ENCODE results near the gene THSD7B. TPM values are rescaled to one million over a fixed set of nuclear protein-coding genes. Genes with fewer than 3 reads are reported as not detected.
"Not testable (repeated sequence)": the region's sequence is repeated elsewhere in the genome, so short reads cannot be mapped to it uniquely, and the experiment has no call there.

The THSD7B gene
- total RNA-seq, 1 donor from 2014 or later = not detected

GRCh38 chr2:137570484-137570883 is 805.1 kb downstream of the THSD7B start:
- Mint-ChIP-seq H3K27ac (ENCODE audit: unreplicated experiment) (no peak overlapping the region), H3K4me1 (ENCODE audit: unreplicated experiment) (no peaks in the 10 kb centered on the region), H3K27me3 (ENCODE audit: unreplicated experiment) (no peaks in the 10 kb centered on the region), H3K4me3 (ENCODE audit: unreplicated experiment) (no peak overlapping the region), H3K36me3 (ENCODE audit: unreplicated experiment) (no peaks in the 10 kb centered on the region), H3K9me3 (ENCODE audit: unreplicated experiment) (peaks cover 10% of the 10 kb centered on the region)
- no peak for DNase-seq (ENCODE audit: extremely low spot score, unreplicated experiment)
- TF ChIP-seq CTCF (IDR thresholded peaks at IDR 0.05) = no peak

GRCh38 chr2:137587834-137588233 is 822.5 kb downstream of the THSD7B start:
- not testable (repeated sequence) for H3K27ac Mint-ChIP-seq (ENCODE audit: unreplicated experiment); DNase-seq (ENCODE audit: extremely low spot score, unreplicated experiment); H3K36me3 Mint-ChIP-seq (ENCODE audit: unreplicated experiment); H3K27me3 Mint-ChIP-seq (ENCODE audit: unreplicated experiment); H3K4me3 Mint-ChIP-seq (ENCODE audit: unreplicated experiment); H3K4me1 Mint-ChIP-seq (ENCODE audit: unreplicated experiment)
- peaks cover 19% of the 10 kb centered on the region for H3K9me3 Mint-ChIP-seq (ENCODE audit: unreplicated experiment)

DNA sequence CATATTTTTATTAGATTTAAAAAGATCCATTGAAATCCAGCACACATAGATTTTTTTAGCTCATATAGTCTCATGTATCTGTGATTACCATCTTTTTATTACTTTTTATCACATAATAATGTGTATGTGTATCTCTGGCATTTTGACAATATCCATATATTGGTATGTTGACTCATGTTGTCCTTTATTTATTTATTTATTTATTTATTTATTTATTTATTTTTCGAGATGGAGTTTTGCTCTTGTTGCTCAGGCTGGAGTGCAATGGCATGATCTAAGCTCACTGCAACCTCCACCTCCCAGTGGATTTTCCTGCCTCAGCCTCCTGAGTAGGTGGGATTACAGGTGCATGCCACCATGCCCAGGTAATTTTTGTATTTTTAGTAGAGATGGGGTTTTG is 823.2 kb downstream of the THSD7B start:
- H3K27me3 Mint-ChIP-seq (ENCODE audit: unreplicated experiment); H3K4me1 Mint-ChIP-seq (ENCODE audit: unreplicated experiment); DNase-seq (ENCODE audit: extremely low spot score, unreplicated experiment); H3K36me3 Mint-ChIP-seq (ENCODE audit: unreplicated experiment); H3K4me3 Mint-ChIP-seq (ENCODE audit: unreplicated experiment); H3K27ac Mint-ChIP-seq (ENCODE audit: unreplicated experiment): not testable (repeated sequence)
- H3K9me3 Mint-ChIP-seq (ENCODE audit: unreplicated experiment) = peaks cover 19% of the 10 kb centered on the region

GRCh38 chr2:137590102-137590501 is 824.8 kb downstream of the THSD7B start:
- H3K36me3 Mint-ChIP-seq (ENCODE audit: unreplicated experiment) = no peaks in the 10 kb centered on the region
- H3K27me3 Mint-ChIP-seq (ENCODE audit: unreplicated experiment) = peaks cover 3% of the 10 kb centered on the region
- no peak overlapping the region for H3K27ac Mint-ChIP-seq (ENCODE audit: unreplicated experiment)
- H3K9me3 Mint-ChIP-seq (ENCODE audit: unreplicated experiment) = peaks cover 9% of the 10 kb centered on the region
- no peak overlapping the region for H3K4me3 Mint-ChIP-seq (ENCODE audit: unreplicated experiment)
- DNase-seq (ENCODE audit: extremely low spot score, unreplicated experiment) = no peak
- H3K4me1 Mint-ChIP-seq (ENCODE audit: unreplicated experiment) = no peaks in the 10 kb centered on the region
- no peak for TF ChIP-seq CTCF (IDR thresholded peaks at IDR 0.05)

- H3K4me1 Mint-ChIP-seq (ENCODE audit: unreplicated experiment) = no peaks in the 10 kb centered on the region
- H3K27me3 Mint-ChIP-seq (ENCODE audit: unreplicated experiment) = no peaks in the 10 kb centered on the region
- no peak overlapping the region for H3K27ac Mint-ChIP-seq (ENCODE audit: unreplicated experiment)
- TF ChIP-seq CTCF (IDR thresholded peaks at IDR 0.05) = no peak
- H3K4me3 Mint-ChIP-seq (ENCODE audit: unreplicated experiment) = no peak overlapping the region
- no peaks in the 10 kb centered on the region for H3K9me3 Mint-ChIP-seq (ENCODE audit: unreplicated experiment)
- no peak for DNase-seq (ENCODE audit: extremely low spot score, unreplicated experiment)
- no peaks in the 10 kb centered on the region for H3K36me3 Mint-ChIP-seq (ENCODE audit: unreplicated experiment)
Observed at GRCh38 chr2:137607722-137608318, 842.5 kb downstream of the THSD7B start.

GRCh38 chr2:137638932-137639331 is 873.6 kb downstream of the THSD7B start:
- Mint-ChIP-seq H3K4me3 (ENCODE audit: unreplicated experiment) (no peak overlapping the region), H3K4me1 (ENCODE audit: unreplicated experiment) (no peaks in the 10 kb centered on the region), H3K27me3 (ENCODE audit: unreplicated experiment) (peaks cover 3% of the 10 kb centered on the region), H3K27ac (ENCODE audit: unreplicated experiment) (no peak overlapping the region), H3K36me3 (ENCODE audit: unreplicated experiment) (no peaks in the 10 kb centered on the region), H3K9me3 (ENCODE audit: unreplicated experiment) (no peaks in the 10 kb centered on the region)
- no peak for TF ChIP-seq CTCF (IDR thresholded peaks at IDR 0.05)
- DNase-seq (ENCODE audit: extremely low spot score, unreplicated experiment) = no peak

Measured in osteocyte (in vitro differentiated cells).